Measurements from ENCODE around the gene EIF5AL1. TPM values are rescaled to one million over a fixed set of nuclear protein-coding genes. Genes with fewer than 3 reads are reported as not detected.

Gene EIF5AL1
- total RNA-seq, 2 donors from 2014 or later, result 0.22 to 0.62 TPM

- peak; percentile 95 for TF ChIP-seq CTCF (conservative IDR thresholded peaks at IDR 0.05)
- Mint-ChIP-seq H3K36me3 (ENCODE audit: low read depth) (no peaks in the 10 kb centered on the region), H3K27ac (no peak overlapping the region), H3K27me3 (ENCODE audit: insufficient read depth) (peaks cover 17% of the 10 kb centered on the region), H3K4me1 (no peaks in the 10 kb centered on the region), H3K9me3 (no peaks in the 10 kb centered on the region), H3K4me3 (no peak overlapping the region)
- Histone ChIP-seq H3K9ac (ENCODE audit: extremely low read depth, low read length, poor library complexity, severe bottlenecking) (no peak overlapping the region), H3K36me3 (ENCODE audit: control insufficient read depth, insufficient read depth, low read length) (no peaks in the 10 kb centered on the region), H3K4me1 (ENCODE audit: control insufficient read depth, insufficient read depth, low read length) (no peaks in the 10 kb centered on the region), H3K4me3 (ENCODE audit: low read length) (no peak overlapping the region), H3K9me3 (ENCODE audit: control insufficient read depth, low read length) (no peaks in the 10 kb centered on the region), H3K27ac (ENCODE audit: low read depth, low read length) (no peak overlapping the region), H3K27me3 (ENCODE audit: control insufficient read depth, insufficient read depth, low read length, poor library complexity, severe bottlenecking) (peaks cover 19% of the 10 kb centered on the region)
- WGBS, 2 experiments (ENCODE audit: insufficient coverage in 1 of 2, insufficient read length in 1 of 2), result 19 to 35% methylated on average over 5 to 17 of the region's 17 CpGs
- peak; percentile 92 for DNase-seq
Observed at GRCh38 chr10:79562135-79562756, 49.9 kb downstream of the EIF5AL1 start.

- Histone ChIP-seq H3K27me3 (ENCODE audit: control insufficient read depth, insufficient read depth, low read length, poor library complexity, severe bottlenecking) (peaks cover 24% of the 10 kb centered on the region), H3K4me1 (ENCODE audit: control insufficient read depth, insufficient read depth, low read length) (no peaks in the 10 kb centered on the region), H3K9ac (ENCODE audit: extremely low read depth, low read length, poor library complexity, severe bottlenecking) (no peak overlapping the region), H3K36me3 (ENCODE audit: control insufficient read depth, insufficient read depth, low read length) (no peaks in the 10 kb centered on the region), H3K27ac (ENCODE audit: low read depth, low read length) (no peak overlapping the region), H3K9me3 (ENCODE audit: control insufficient read depth, low read length) (no peaks in the 10 kb centered on the region), H3K4me3 (ENCODE audit: low read length) (no peak overlapping the region)
- 87% methylated on average over 4 of the region's 4 CpGs; no CpG with 5 or more reads in 1 of the 2 experiments for WGBS, 2 experiments (ENCODE audit: insufficient coverage in 1 of 2, insufficient read length in 1 of 2)
- H3K27me3 Mint-ChIP-seq (ENCODE audit: insufficient read depth), result peaks cover 16% of the 10 kb centered on the region
- H3K36me3 Mint-ChIP-seq (ENCODE audit: low read depth), result no peaks in the 10 kb centered on the region
- no peaks in the 10 kb centered on the region for H3K9me3 Mint-ChIP-seq
- no peak overlapping the region for H3K4me3 Mint-ChIP-seq
- H3K4me1 Mint-ChIP-seq, result no peaks in the 10 kb centered on the region
- no peak for DNase-seq
- H3K27ac Mint-ChIP-seq, result no peak overlapping the region
- TF ChIP-seq CTCF (conservative IDR thresholded peaks at IDR 0.05), result no peak
Observed at GRCh38 chr10:79563426-79563825, 51.1 kb downstream of the EIF5AL1 start.

Other genes starting within 250 kb of the EIF5AL1 start
- 10 to 100 TPM; 50.4 to 51.0 TPM for gene PPIF, start 165.1 kb upstream of the EIF5AL1 start, total RNA-seq
- 10 to 100 TPM in 1 of 2 donors, 1 to 10 TPM in 1; 7.6 to 10.7 TPM for gene ZCCHC24, start 66.9 kb upstream of the EIF5AL1 start, total RNA-seq
- gene SFTPA2, start 47.9 kb downstream of the EIF5AL1 start, total RNA-seq, result not detected
- not detected for gene SFTPA1, start 98.4 kb downstream of the EIF5AL1 start, total RNA-seq
- gene NUTM2B, start 190.7 kb downstream of the EIF5AL1 start, total RNA-seq, result under 1 TPM; 0.35 to 0.73 TPM

Data from endodermal cell (in vitro differentiated cells).